ENCODE data around the gene ABHD10. TPM values are rescaled to one million over a fixed set of nuclear protein-coding genes. Genes with fewer than 3 reads are reported as not detected.

The ABHD10 gene
- total RNA-seq, 4 donors from 2014 or later: 2.2 to 23.3 (median 9.3) TPM

GRCh38 chr3:112019716-112020115 is 40.9 kb downstream of the ABHD10 start:
- H3K27me3 ChIP-seq: no peaks in the 10 kb centered on the region
- 77 to 78% methylated on average over 1 of the region's 1 CpG for WGBS, 2 donors (ENCODE audit: low coverage in 1 of 2)
- DNase-seq: no peak
- intact Hi-C loops (cut with DNase I; ENCODE audit: low total_unique reads): no loop called here
- TF ChIP-seq, protein P1, sequence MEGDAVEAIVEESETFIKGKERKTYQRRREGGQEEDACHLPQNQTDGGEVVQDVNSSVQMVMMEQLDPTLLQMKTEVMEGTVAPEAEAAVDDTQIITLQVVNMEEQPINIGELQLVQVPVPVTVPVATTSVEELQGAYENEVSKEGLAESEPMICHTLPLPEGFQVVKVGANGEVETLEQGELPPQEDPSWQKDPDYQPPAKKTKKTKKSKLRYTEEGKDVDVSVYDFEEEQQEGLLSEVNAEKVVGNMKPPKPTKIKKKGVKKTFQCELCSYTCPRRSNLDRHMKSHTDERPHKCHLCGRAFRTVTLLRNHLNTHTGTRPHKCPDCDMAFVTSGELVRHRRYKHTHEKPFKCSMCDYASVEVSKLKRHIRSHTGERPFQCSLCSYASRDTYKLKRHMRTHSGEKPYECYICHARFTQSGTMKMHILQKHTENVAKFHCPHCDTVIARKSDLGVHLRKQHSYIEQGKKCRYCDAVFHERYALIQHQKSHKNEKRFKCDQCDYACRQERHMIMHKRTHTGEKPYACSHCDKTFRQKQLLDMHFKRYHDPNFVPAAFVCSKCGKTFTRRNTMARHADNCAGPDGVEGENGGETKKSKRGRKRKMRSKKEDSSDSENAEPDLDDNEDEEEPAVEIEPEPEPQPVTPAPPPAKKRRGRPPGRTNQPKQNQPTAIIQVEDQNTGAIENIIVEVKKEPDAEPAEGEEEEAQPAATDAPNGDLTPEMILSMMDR (IDR thresholded peaks at IDR 0.05): no peak
- H3K36me3 ChIP-seq: no peaks in the 10 kb centered on the region
- no peak overlapping the region for H3K27ac ChIP-seq
- H3K4me1 ChIP-seq: no peaks in the 10 kb centered on the region
- in situ Hi-C loops (cut with MboI; ENCODE audit: low pct_ligation_motif_present in 1 of 4, low pct_unique_long_range_greater_than_20kb in 1 of 4, low sequenced_read_pairs in 3 of 4): no loop called here
- H3K4me3 ChIP-seq: no peak overlapping the region
- H3K9me3 ChIP-seq: no peaks in the 10 kb centered on the region

- no peak overlapping the region for H3K4me3 ChIP-seq
- intact Hi-C loops (cut with DNase I; ENCODE audit: low total_unique reads) (no loop called here), in situ Hi-C loops (cut with MboI; ENCODE audit: low pct_ligation_motif_present in 1 of 4, low pct_unique_long_range_greater_than_20kb in 1 of 4, low sequenced_read_pairs in 3 of 4) (no loop called here)
- TF ChIP-seq POLR2AphosphoS5 (IDR thresholded peaks at IDR 0.05) (no peak), POLR2A (IDR thresholded peaks at IDR 0.05) (no peak), EP300 (IDR thresholded peaks at IDR 0.05; ENCODE audit: low read depth) (no peak)
- TF ChIP-seq, protein P1 (IDR thresholded peaks at IDR 0.05): no peak
- DNase-seq: no peak
- no peaks in the 10 kb centered on the region for H3K9me3 ChIP-seq
- H3K4me1 ChIP-seq: no peaks in the 10 kb centered on the region
- WGBS, 2 donors (ENCODE audit: low coverage in 1 of 2): 77 to 100% methylated on average over 1 of the region's 1 CpG
- H3K27me3 ChIP-seq: no peaks in the 10 kb centered on the region
- H3K27ac ChIP-seq: no peak overlapping the region
- H3K36me3 ChIP-seq: no peaks in the 10 kb centered on the region
Measured at GRCh38 chr3:112020674-112021085, 41.9 kb downstream of the ABHD10 start.

GRCh38 chr3:112027142-112027541 is 48.3 kb downstream of the ABHD10 start:
- Histone ChIP-seq H3K27me3 (no peaks in the 10 kb centered on the region), H3K4me1 (no peaks in the 10 kb centered on the region), H3K36me3 (no peaks in the 10 kb centered on the region), H3K4me3 (no peak overlapping the region), H3K27ac (no peak overlapping the region), H3K9me3 (no peaks in the 10 kb centered on the region)
- WGBS, 2 donors (ENCODE audit: low coverage in 1 of 2): 89 to 91% methylated on average over 4 of the region's 4 CpGs
- intact Hi-C loops (cut with DNase I; ENCODE audit: low total_unique reads): no loop called here
- no peak for DNase-seq
- TF ChIP-seq POLR2A (IDR thresholded peaks at IDR 0.05): no peak
- TF ChIP-seq POLR2AphosphoS5 (IDR thresholded peaks at IDR 0.05): no peak
- no peak for TF ChIP-seq EP300 (IDR thresholded peaks at IDR 0.05; ENCODE audit: low read depth)
- TF ChIP-seq, protein P1 (IDR thresholded peaks at IDR 0.05): no peak
- in situ Hi-C loops (cut with MboI; ENCODE audit: low pct_ligation_motif_present in 1 of 4, low pct_unique_long_range_greater_than_20kb in 1 of 4, low sequenced_read_pairs in 3 of 4): no loop called here

- no peaks in the 10 kb centered on the region for H3K36me3 ChIP-seq
- H3K27me3 ChIP-seq: no peaks in the 10 kb centered on the region
- in situ Hi-C loops (cut with MboI; ENCODE audit: low pct_ligation_motif_present in 1 of 4, low pct_unique_long_range_greater_than_20kb in 1 of 4, low sequenced_read_pairs in 3 of 4) (no loop called here), intact Hi-C loops (cut with DNase I; ENCODE audit: low total_unique reads) (no loop called here)
- DNase-seq: no peak
- no peak overlapping the region for H3K4me3 ChIP-seq
- H3K9me3 ChIP-seq: no peaks in the 10 kb centered on the region
- H3K27ac ChIP-seq: no peak overlapping the region
- 60 to 83% methylated on average over 2 to 4 of the region's 4 CpGs for WGBS, 2 donors (ENCODE audit: low coverage in 1 of 2)
- no peaks in the 10 kb centered on the region for H3K4me1 ChIP-seq
- no peak for TF ChIP-seq POLR2A (IDR thresholded peaks at IDR 0.05)
- TF ChIP-seq, protein P1 (IDR thresholded peaks at IDR 0.05): no peak
- TF ChIP-seq POLR2AphosphoS5 (IDR thresholded peaks at IDR 0.05): no peak
- TF ChIP-seq EP300 (IDR thresholded peaks at IDR 0.05; ENCODE audit: low read depth): no peak
Measured at GRCh38 chr3:112027826-112028225, 49.0 kb downstream of the ABHD10 start.
